ENCODE data around the gene PRRX2. TPM values are rescaled to one million over a fixed set of nuclear protein-coding genes. Genes with fewer than 3 reads are reported as not detected.

Gene PRRX2
- polyA plus RNA-seq, 1 experiment: 8.3 TPM

DNA sequence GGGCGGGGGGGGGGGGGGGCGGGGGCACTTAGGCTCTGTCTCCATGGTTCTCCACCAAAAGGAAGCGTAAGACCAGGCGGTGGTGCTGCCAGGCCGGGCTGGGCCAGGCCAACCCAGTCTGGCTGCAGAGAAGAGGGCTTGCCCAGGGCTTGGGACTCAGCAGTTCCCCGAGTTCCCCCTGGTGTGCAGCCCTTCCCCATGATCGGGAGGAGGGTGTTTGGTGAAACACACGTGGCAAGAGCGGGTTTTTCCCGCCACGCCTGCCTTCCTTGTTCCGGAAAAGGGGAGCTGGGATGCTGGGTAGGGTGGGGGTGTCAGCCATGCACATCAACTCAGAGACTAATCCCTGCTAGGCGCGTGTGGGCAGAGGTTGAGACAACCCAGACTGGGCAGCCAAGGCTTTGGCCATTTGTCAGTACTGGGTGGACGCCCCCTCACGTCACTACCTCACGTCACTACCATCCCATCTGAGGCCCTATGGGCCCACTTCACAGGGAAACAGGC is 32.9 kb downstream of the PRRX2 start:
- no peak overlapping the region for H3K4me3 ChIP-seq (ENCODE audit: low read depth, low read length)

DNA sequence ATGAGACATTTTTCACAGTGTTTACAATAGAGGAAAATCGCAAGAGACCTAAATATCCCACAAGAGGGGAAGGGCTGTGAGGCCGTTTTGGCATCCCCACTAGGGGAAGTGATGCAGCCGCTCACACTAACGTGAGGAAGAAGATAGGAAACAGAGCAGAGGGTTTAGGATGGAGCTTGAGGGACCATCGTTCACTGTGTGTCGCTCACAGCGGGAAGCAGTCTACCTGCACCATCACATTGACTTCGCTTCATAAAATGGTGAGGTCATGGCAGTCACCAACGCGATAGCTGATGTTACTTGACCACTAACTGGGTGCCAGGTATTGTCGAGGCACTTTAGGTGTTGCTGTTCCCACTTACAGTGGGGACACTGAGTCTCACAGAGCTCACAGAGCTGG is 35.6 kb downstream of the PRRX2 start:
- H3K27me3 ChIP-seq (ENCODE audit: control insufficient read depth, insufficient read depth, low read length): no peaks in the 10 kb centered on the region
- H3K27ac ChIP-seq (ENCODE audit: low read depth, low read length): peak overlapping the region; percentile 21
- TF ChIP-seq, protein P1, sequence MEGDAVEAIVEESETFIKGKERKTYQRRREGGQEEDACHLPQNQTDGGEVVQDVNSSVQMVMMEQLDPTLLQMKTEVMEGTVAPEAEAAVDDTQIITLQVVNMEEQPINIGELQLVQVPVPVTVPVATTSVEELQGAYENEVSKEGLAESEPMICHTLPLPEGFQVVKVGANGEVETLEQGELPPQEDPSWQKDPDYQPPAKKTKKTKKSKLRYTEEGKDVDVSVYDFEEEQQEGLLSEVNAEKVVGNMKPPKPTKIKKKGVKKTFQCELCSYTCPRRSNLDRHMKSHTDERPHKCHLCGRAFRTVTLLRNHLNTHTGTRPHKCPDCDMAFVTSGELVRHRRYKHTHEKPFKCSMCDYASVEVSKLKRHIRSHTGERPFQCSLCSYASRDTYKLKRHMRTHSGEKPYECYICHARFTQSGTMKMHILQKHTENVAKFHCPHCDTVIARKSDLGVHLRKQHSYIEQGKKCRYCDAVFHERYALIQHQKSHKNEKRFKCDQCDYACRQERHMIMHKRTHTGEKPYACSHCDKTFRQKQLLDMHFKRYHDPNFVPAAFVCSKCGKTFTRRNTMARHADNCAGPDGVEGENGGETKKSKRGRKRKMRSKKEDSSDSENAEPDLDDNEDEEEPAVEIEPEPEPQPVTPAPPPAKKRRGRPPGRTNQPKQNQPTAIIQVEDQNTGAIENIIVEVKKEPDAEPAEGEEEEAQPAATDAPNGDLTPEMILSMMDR (IDR thresholded peaks at IDR 0.05; ENCODE audit: low read depth, low read length): no peak
- DNase-seq (ENCODE audit: low read depth, low spot score): no peak
- ChIA-PET POLR2A (interaction anchor here (0.6 kb wide), 1 partner anchor 61 kb away, joined by 4 read pairs; no protein-coding TSS in a partner anchor), CTCF (interaction anchor here (2.2 to 3.0 kb wide), 2 partner anchors 26 to 37 kb away, joined by 8 to 13 read pairs; no protein-coding TSS in a partner anchor)
- H3K4me3 ChIP-seq (ENCODE audit: low read depth, low read length): no peak overlapping the region
- H3K9me3 ChIP-seq (ENCODE audit: control insufficient read depth, insufficient read depth, low read length): no peaks in the 10 kb centered on the region

More for the DNA sequence above, 32.9 kb downstream of the PRRX2 start:
- peak overlapping the region; percentile 85 for H3K27ac ChIP-seq (ENCODE audit: low read depth, low read length)
- H3K27me3 ChIP-seq (ENCODE audit: control insufficient read depth, insufficient read depth, low read length): no peaks in the 10 kb centered on the region
- ChIA-PET POLR2A (interaction anchor here (0.6 to 2.8 kb wide), 6 partner anchors 14 to 797 kb away, joined by 3 to 20 read pairs (median 4); partner anchors contain the start of gene ASB6), CTCF (interaction anchor here (0.6 to 2.9 kb wide), 5 partner anchors 28 to 1433 kb away, joined by 3 to 27 read pairs (median 3); no protein-coding TSS in a partner anchor)
- H3K9me3 ChIP-seq (ENCODE audit: control insufficient read depth, insufficient read depth, low read length): no peaks in the 10 kb centered on the region
- TF ChIP-seq, protein P1 (IDR thresholded peaks at IDR 0.05; ENCODE audit: low read depth, low read length): no peak
- no peak for DNase-seq (ENCODE audit: low read depth, low spot score)

DNA sequence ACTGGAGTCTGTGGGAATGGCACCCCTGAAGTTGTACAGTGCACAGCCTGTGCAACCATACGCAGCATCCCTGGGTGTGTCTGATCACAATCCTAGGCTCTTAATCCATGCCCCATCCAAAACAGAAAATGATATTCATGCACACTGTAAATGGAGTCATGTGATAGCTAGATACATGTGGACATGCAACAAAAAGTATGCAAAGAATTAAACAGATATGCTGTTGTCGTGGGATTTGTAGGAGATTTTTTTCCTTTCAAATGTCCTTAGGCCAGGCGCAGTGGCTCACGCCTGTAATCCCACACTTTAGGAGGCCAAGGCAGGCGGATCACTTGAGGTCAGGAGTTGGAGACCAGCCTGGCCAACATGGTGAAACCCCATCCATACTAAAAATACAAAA is 36.1 kb downstream of the PRRX2 start:
- Histone ChIP-seq H3K27me3 (ENCODE audit: control insufficient read depth, insufficient read depth, low read length) (no peaks in the 10 kb centered on the region), H3K4me3 (ENCODE audit: low read depth, low read length) (no peak overlapping the region), H3K9me3 (ENCODE audit: control insufficient read depth, insufficient read depth, low read length) (no peaks in the 10 kb centered on the region), H3K27ac (ENCODE audit: low read depth, low read length) (peak overlapping the region; percentile 21)
- ChIA-PET CTCF (interaction anchor here (2.2 to 3.0 kb wide), 2 partner anchors 25 to 36 kb away, joined by 8 to 13 read pairs; no protein-coding TSS in a partner anchor), POLR2A (interaction anchor here (0.6 to 1.3 kb wide), 3 partner anchors 13 to 562 kb away, joined by 4 to 7 read pairs (median 5); no protein-coding TSS in a partner anchor)
- no peak for DNase-seq (ENCODE audit: low read depth, low spot score)
- TF ChIP-seq, protein P1 (IDR thresholded peaks at IDR 0.05; ENCODE audit: low read depth, low read length): no peak

DNA sequence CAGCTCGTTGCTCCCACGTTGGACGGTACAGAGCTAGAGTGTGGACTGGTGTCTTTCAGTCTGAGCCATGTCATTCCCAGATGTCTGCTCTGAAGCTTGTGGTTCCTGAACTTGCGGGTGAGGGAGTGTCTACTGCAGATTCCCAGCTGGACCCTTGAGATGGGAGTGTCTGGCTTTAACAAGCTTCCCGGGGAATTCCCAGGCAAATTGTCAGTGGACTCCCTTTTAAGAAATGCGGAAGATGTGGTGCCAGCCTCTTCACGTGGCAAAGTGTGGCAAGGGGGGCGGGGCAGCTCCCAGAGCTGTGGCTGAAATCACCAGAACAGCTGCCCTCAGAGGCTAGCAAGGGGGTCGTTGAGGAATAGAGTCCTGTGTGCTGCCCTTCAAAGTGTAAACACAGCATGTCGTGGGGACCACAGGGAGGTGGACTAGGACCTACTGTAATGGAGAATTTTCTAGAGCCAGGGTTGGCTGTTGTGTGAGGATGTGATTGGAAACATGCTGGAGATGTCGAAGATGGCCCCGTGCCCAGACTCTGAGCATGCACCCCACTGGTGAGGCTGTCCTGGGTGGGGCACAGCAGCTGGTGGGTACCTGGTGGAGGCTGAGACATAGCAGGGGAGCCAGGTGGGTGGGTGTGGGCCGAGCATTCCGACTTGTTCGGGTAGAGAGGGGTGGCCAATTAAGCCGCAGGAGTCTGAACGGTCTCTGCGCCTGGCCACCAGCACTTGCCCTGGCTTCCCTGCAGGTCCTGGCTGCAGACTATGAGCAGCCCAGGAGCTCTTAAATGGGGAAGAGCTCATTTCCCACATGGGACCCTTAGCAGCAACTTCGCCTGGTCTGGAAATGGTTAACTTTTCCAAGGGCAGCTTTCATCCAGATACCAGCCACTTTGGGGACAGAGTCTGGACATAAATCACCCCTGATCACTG is 37.4 kb downstream of the PRRX2 start:
- POLR2A ChIA-PET: interaction anchor here (1.1 to 1.4 kb wide), 3 partner anchors 10 to 563 kb away, joined by 4 to 10 read pairs (median 5); no protein-coding TSS in a partner anchor
- CTCF ChIA-PET: interaction anchor here (2.2 to 3.0 kb wide), 2 partner anchors 24 to 35 kb away, joined by 8 to 13 read pairs; no protein-coding TSS in a partner anchor
- peak overlapping the region; percentile 70 for H3K27ac ChIP-seq (ENCODE audit: low read depth, low read length)

More for the DNA sequence above, 37.4 kb downstream of the PRRX2 start:
- Histone ChIP-seq H3K9me3 (ENCODE audit: control insufficient read depth, insufficient read depth, low read length) (no peaks in the 10 kb centered on the region), H3K27me3 (ENCODE audit: control insufficient read depth, insufficient read depth, low read length) (no peaks in the 10 kb centered on the region), H3K4me3 (ENCODE audit: low read depth, low read length) (no peak overlapping the region)
- peak; percentile 69 for DNase-seq (ENCODE audit: low read depth, low spot score)
- TF ChIP-seq, protein P1 (IDR thresholded peaks at IDR 0.05; ENCODE audit: low read depth, low read length): no peak
